GM19372 (cell line): ENCODE results near the gene CATSPERZ.

Experiments used
- ATAC-seq: cut with Tn5 transposase; IDR thresholded peaks from one replicate; pipeline ENCODE4 v1.9.1; 2021; ENCODE audit warnings: mild to moderate bottlenecking, low read depth, moderate library complexity; ENCODE audit not compliant: unreplicated experiment

Gene CATSPERZ

DNA sequence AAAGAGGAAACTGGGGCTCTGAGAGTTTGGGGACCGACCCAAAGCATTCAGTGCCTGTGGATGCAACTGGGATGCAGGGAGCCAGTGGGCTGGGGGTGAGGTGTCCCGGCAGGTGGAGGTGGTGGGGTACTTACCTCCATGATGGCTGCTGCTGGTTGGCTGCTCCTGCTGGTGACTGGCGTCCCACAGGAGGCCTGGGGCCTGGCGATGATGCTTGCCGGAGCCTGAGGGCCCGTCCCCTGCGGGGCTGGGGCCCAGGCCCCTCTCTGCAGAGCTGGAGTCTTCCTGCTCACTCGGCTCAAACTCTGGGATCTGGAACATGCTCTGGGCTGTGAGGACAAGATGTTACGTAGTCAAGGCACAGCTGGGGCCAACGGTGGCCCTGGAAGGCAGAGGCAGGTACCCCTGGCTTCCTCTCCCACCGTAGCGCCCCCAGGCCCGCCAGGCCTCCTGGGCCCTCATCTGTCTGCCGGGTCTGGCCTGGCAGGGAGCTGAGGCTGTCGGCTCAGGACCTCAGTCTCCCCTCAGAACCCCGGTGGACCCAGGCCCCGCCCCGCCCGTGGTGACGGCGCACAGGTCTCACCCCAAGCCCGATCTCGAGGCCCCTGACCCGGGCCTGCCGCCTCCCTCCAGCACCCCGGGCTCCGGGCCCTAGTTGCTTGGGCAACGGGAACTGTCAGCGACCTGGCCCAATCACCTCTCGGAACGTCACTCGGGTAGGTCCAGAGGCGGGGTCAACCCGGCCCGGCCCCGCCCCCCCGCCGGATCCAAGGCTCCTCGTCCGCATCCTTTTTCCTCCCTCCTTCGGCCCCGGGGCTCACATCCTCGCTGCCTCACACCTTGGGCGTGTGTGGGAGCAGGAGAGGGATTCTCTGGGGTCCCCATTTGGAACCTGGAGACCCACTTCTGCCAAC lies 15.9 kb upstream of the CATSPERZ start, which contains the start of gene BAD:
Gene BAD, minus strand, starts transcription at position 618 of the 914 bp plus-strand sequence. Its CDS starts 297 bp downstream, at position 321.
- ATAC-seq: peak; percentile 66

DNA sequence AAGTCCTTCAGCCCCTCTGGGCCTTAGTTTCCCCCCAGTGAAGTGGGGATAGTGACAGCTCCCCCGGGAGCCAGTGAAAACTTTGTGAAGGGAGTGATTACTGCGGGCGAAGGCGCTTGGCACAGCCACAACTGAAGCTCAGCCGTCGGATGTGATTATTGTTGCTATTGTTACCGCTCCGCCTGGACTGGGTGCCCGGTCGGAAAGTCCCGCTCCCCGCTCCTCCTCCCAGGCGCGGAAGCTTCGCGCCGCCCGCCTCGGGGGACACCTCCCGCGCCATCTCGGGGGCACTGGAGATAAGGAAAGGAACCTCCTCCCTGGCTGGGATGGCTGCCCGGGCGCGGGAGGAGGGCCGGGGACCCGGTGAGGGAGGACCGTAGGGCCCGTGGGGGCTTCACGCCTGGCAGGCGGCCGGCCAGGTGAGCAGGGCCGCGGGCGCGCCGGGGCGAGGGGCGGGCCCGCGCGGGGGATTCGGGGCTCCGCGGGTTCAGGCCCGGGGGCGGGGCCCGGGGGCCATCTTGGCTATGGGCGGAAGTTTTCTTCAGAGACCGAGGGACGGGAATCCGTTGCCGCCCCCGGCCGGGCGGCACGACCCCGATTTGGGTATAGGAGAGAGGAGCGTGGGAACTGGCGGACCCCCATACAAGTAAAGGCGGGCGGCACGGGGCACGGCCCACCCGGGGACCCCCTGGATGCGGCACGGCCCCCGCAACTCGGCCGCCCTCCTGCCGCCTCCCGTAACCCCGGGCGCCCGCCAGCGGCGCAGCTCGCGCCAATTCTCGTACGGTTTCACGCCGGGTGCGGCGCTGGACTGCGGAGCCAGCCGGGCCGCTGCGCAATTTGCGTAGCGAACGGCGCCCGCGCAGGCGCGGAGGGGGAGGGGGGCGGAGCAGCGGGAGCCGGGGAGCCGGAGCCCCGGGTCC lies 14.9 kb upstream of the CATSPERZ start, which contains the start of gene GPR137:
Gene GPR137, plus strand, starts transcription at position 887 of the 923 bp plus-strand sequence. CDS start 677 bp downstream, outside the sequence.
- peak; percentile 60 for ATAC-seq

DNA sequence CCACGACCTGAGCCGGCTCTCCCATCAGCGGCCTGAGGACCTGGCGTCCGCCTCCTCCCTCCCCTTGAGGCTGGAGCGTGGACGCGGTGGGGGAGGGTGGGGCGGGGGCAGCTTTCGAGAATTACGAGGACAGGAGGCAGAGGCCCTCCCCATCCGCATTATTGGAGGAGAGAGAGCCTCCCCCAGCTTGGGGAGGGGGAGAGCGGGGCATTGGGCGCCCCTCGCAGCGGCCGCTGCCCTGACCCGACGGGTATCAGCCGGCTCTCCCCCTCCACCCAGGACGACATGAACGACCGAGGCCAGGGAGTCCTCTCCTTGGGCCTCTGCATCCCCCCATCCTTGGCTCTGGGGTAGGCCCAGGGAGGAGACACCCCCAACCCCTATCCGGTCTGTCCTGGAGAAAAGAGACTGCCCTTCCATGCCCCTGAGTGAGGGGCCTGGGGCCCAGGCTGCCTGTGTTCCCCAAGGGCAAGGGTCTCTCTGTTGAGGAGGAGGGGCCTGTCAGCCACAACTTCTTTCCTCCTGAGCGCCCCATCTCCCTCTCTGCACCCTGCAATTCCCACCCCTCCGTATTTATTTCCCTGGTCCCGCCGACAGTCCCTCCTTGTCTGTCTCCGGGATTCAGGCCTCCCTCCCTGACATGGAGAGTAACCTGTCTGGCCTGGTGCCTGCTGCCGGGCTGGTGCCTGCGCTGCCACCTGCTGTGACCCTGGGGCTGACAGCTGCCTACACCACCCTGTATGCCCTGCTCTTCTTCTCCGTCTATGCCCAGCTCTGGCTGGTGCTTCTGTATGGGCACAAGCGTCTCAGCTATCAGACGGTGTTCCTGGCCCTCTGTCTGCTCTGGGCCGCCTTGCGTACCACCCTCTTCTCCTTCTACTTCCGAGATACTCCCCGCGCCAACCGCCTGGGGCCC lies 14.0 kb upstream of the CATSPERZ start:
- ATAC-seq: no peak

DNA sequence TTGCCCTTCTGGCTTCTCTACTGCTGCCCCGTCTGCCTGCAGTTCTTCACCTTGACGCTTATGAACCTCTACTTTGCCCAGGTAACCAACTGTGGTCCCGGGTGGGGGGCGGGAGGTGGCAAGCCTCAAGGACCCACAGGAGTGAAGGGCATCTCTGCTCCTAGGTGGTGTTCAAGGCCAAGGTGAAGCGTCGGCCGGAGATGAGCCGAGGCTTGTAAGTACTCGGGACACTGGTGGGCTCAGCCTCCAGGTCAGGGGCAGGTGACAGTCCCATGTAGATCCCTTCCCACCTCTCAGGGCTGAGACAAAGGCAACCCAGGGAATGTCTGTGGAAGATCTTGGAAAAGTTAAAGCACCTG lies 13.4 kb upstream of the CATSPERZ start:
- no peak for ATAC-seq

- ATAC-seq: no peak
These were observed 12.3 kb upstream of the CATSPERZ start for GRCh38 chr11:64287676-64288352.

DNA sequence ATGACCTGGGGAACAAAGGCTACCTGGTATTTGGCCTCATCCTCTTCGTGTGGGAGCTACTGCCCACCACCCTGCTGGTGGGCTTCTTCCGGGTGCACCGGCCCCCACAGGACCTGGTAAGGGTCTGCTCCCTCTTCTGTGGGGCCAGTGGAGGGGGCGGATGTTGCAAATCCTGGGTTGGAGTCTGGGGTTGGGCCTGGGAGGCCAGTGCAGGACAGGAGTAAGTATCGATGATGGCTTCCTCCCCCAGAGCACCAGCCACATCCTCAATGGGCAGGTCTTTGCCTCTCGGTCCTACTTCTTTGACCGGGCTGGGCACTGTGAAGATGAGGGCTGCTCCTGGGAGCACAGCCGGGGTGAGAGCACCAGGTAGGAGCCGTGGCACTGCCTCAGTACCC lies 11.8 kb upstream of the CATSPERZ start:
- no peak for ATAC-seq

- no peak for ATAC-seq
These were observed 11.1 kb upstream of the CATSPERZ start for GRCh38 chr11:64289002-64289564.

- ATAC-seq: no peak
These were observed 9.6 kb upstream of the CATSPERZ start for GRCh38 chr11:64290352-64291261.

- no peak for ATAC-seq
These were observed 8.9 kb upstream of the CATSPERZ start, which contains the start of gene KCNK4 for GRCh38 chr11:64291262-64291751. TSS of gene KCNK4 (plus strand) at chr11:64291302. CDS start at chr11:64293019, 1,717 bp downstream.

DNA sequence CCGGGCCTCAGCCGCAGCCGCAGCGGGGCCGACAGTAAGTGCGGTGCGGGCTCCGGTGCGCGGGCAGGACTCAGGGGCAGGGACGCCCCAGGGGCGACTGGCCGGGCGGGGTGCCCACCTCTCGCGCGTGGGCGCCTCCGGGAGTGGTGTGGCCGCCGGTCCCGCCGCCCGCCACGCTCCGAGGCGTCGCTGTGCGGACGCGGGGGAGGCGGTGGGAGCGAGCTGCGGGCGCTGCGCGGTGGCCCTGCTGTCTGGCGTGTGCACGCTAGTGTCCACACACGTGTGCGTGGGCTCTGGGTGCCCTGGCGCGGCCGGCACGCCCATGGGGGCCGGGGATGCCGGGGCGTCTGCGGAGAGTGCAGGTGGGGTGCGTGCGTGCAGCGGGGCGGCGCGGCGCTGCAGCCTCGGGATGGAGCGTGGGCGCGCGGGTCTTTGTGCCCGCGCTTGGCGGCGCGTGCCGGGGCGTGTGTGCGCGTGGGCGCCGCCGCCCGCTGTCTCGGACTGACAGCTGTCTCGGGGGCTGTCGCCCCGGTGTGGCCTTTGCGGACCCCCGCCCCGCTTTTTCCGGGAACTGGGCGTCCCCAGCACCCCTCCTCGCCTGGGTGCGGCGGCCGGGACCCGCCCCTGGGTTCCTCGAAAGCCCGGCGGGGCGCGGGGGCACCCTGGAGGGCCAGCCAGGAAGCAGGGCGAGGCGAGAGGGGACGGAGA lies 8.3 kb upstream of the CATSPERZ start:
- ATAC-seq: no peak

DNA sequence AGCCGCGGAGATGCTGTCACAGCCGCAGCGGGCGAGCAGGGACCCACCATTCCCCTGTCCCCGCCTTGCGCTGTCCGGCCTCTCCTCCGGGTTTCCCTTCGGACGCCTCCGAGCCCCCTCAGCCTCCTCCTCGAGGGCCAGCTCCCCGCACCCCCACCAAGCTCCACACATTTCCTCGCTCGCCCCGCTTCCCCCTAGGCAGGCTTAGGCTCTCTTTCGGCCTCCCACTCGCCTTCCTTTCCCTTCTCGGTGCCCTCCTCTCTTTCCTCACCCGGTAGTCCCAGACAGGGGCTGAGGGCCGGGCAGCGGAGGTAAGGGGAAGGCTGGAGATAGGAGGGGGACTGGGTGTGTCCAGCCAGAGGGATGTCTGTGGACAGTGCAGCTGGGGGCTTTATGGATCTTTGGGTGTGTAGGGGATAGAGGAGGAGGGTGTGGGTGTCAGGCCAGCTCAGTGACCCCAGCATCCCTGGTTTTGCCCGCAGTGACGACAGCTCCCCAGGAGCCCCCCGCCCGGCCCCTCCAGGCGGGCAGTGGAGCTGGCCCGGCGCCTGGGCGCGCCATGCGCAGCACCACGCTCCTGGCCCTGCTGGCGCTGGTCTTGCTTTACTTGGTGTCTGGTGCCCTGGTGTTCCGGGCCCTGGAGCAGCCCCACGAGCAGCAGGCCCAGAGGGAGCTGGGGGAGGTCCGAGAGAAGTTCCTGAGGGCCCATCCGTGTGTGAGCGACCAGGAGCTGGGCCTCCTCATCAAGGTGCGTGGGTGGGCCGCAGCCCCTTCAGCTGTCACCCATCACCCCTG lies 7.5 kb upstream of the CATSPERZ start:
- ATAC-seq: no peak

DNA sequence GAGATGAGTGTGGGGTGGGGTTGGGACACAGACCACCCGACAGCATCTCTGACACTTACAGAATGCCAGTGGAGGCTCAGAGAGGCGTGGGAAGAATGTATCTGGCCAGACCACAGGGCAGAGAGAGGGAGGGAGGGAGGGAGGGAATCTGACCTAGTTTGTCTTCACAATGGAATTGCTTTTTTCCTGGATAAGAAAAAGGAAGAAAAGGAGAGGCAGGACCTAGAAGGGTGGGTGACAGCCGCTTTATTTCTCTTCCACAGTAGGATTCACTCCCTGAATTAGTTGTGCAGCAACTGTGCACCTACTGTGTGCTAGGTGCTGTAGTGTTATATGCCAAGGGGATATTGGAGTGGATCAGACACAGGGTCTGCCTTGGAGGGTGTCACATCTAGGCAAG lies 5.4 kb upstream of the CATSPERZ start:
- ATAC-seq: no peak

DNA sequence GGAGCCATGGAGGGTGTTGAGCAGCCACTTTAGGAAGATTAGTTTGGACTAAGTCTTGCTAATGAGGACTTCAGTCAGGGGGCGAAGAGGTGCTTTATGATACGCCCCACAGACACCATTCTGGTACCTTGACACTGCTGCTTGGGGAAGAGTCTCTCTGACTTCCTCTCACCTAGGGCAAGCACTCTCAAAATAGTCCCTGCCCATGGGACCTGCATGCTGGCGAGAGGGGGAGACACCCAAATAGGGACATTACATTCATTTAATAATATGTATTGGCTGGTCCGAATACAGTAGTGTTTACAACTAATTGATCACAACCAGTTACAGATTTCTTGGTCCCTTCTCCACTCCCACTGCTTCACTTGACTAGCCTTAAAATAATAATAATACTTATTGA lies 4.4 kb upstream of the CATSPERZ start:
- ATAC-seq: no peak

- ATAC-seq: no peak
These were observed 3.9 kb upstream of the CATSPERZ start for GRCh38 chr11:64296236-64296635.

- ATAC-seq: no peak
These were observed 3.1 kb upstream of the CATSPERZ start for GRCh38 chr11:64296830-64297698.
